ENCODE measurements around the gene PPIF.

The PPIF gene

GRCh38 chr10:79374312-79375191 lies 27.3 kb downstream of the PPIF start:
- peak; percentile 53 for DNase-seq (ENCODE audit: low read depth)

GRCh38 chr10:79375321-79376077 lies 28.2 kb downstream of the PPIF start:
- DNase-seq (ENCODE audit: low read depth): peak; percentile 70

GRCh38 chr10:79376078-79376628 lies 28.9 kb downstream of the PPIF start:
- DNase-seq (ENCODE audit: low read depth): no peak

- no peak for DNase-seq (ENCODE audit: low read depth)
These were observed 29.7 kb downstream of the PPIF start for GRCh38 chr10:79376751-79377556.

- DNase-seq (ENCODE audit: low read depth): no peak
These were observed 30.5 kb downstream of the PPIF start for GRCh38 chr10:79377557-79378382.

DNA sequence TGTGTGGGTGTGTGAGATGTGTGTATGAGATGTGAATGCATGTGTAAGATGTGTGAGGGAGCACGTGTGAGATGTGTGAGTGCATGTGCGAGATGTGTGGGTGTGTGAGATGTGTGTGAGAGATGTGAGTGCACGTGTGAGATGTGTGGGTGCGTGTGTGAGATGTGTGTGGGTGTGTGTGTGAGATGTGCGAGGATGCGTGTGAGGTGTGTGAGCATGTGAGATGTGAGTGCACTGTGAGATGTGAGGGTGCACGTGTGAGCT lies 31.0 kb downstream of the PPIF start:
- DNase-seq (ENCODE audit: low read depth): no peak

GRCh38 chr10:79378647-79379511 lies 31.6 kb downstream of the PPIF start:
- DNase-seq (ENCODE audit: low read depth): no peak

- no peak for DNase-seq (ENCODE audit: low read depth)
These were observed 32.3 kb downstream of the PPIF start for GRCh38 chr10:79379512-79380124.

DNA sequence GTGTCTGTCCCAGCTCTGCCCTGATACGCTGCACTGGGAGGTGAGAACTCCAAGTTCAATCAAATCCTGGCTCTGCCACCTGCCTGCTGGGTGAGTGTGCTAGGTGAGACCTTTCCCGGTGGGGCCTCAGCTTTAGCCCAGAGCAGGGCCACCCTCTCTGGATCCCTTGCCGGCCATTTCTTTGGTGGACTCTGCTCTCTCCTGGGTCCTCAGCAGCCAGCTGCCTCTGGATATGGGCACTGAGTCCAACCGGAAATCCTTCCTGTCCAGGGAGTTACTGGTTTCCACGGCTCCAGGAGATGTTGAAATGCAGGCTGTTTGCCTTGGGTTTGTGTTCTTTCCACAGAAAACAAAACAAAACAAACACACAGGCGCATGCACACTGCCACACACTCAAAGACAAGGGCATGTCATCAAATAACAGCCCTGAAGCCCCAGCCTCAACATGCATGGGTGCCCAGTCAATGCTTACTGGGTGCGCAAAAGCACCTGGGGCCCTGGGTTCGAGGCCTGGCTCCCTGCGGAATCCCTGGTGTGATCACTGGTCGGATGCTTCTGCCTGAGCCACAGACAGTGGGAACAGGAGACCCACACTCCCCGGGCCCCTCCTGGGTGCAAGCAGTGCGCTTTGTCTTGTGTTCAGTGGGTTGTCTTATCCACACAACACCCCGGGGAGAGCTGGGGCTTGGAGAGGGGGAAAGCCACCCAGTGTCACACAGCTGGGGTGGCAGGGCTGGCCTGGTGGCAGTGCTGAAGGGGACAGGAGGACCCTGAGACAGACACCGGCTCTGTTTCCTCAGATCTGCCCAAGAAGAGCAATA lies 33.1 kb downstream of the PPIF start:
- DNase-seq (ENCODE audit: low read depth): peak; percentile 70

GRCh38 chr10:79380946-79381721 lies 33.9 kb downstream of the PPIF start:
- no peak for DNase-seq (ENCODE audit: low read depth)

GRCh38 chr10:79381804-79382221 lies 34.5 kb downstream of the PPIF start:
- DNase-seq (ENCODE audit: low read depth): peak; percentile 82

DNA sequence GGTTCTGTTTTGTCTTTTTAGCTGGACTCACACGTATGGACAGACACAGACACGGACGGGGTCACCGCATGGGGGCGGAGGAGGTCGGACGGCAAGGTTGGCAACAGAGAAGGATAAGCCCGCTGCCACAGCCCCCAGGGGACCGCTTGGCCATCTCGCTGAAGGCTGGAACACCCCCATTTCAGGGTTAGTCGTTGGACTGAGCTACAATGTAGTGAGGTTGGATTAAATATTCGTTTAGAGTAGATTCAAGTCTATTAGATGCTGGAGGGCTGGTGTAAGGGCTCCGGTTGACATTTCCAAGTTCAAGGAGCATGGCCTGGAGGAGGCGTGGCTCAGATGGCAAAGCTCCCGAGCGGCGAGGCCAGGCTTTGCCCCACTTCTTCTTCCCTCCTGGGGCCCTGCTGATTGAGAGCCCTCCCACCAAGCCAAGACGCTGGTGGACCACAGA lies 35.2 kb downstream of the PPIF start:
- no peak for DNase-seq (ENCODE audit: low read depth)

- DNase-seq (ENCODE audit: low read depth): no peak
These were observed 36.8 kb downstream of the PPIF start for GRCh38 chr10:79383974-79384606.

GRCh38 chr10:79384773-79385391 lies 37.6 kb downstream of the PPIF start:
- DNase-seq (ENCODE audit: low read depth): no peak

DNA sequence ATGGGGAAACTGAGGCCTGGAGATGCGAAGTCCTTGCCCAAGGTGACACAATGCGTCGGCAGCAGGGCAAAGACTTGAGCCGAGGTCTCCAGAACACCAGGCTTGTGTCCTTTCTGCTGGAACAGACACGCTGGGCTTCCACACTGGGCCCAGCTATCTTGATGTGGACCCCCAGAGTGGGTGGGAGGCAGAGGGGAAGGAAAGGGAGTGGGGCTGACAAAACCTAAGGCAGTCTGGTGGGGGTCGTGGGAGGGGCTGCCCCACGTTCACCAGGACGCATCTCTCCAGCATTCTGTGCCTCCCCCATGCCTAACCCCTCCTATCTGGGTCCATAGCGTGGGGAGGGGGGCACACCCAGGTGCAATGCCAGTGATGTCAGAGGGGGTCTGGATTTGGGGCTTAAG lies 38.1 kb downstream of the PPIF start:
- no peak for DNase-seq (ENCODE audit: low read depth)

DNA sequence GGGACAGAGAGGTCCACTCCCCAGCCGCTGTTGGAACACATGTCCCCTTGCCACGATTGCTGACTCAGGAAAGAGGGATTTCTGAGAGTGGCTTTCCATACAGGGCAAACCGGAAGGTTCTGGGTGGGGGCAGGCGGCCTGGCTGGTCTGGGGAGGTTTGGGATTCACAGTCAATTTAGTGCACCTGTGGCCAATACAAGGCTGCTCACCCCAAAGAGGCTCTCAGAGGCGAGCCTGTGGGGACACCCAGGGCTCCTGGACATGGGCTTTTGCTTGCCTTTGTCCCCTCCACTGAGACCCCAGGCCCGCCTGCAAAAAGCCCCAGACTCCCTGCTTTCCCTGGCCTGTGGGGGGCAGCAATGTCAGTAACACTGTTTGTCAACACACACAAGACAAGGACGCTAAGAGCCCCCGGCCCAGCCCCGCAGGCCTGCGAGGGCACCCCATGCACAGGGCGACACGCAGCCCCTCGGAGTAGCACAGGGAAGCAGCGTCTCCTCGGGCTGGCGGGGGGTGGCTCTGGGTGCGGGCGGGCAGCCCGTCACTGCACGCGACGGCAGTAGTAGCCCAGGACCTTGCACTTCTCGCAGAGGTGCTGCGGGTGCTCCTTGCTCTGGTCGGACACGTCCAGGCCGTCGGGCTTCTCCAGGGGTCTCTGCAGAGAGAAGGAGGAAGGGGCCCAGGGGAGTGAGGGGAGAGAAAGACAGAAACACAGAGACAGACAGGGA lies 38.7 kb downstream of the PPIF start:
- DNase-seq (ENCODE audit: low read depth): no peak

Measured in iris pigment epithelial cell (primary cell).